ENCODE data around the gene CDK5RAP1. TPM values are rescaled to one million over a fixed set of nuclear protein-coding genes. Genes with fewer than 3 reads are reported as not detected.

Gene CDK5RAP1
- polyA plus RNA-seq, 1 donor (not counting 4 experiments of a cell fraction or from before 2014, with no cell fraction given), result 34.0 TPM

DNA sequence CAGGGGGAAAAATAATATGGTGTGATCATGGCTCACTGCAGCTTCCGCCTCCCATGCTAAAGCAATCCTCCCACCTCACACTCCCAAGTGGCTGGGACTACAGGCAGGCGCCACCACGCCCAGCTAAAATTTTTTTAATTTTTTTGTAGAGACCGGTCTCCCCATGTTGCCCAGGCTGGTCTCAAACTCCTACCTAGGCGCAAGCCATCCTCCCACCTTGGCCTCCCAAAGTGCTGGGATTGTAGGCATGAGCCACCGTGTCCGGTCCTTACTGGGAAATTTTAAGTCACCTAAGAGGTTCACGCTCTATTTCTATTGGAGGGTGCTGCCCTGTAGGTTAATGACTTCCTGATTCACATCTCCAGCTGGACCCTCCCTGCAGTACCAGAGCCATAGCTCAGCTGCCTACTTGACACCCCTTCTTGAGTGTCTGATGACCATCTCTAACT is 626 bp upstream of the CDK5RAP1 start:
- peaks cover 52% of the 10 kb centered on the region for H3K79me2 ChIP-seq (ENCODE audit: control insufficient read depth, insufficient read depth, low read length)
- FAIRE-seq, result no peak
- H3K9me1 ChIP-seq (ENCODE audit: control insufficient read depth, extremely low read depth, insufficient read depth, low read length), result no peaks in the 10 kb centered on the region
- no peaks in the 10 kb centered on the region for H3K27me3 ChIP-seq (ENCODE audit: control insufficient read depth, extremely low read depth, insufficient read depth, low read length)
- DNase-seq (ENCODE audit: low read depth, low spot score), result no peak
- peak overlapping the region; percentile 64 for H3K27ac ChIP-seq (ENCODE audit: control insufficient read depth, insufficient read depth, low read length)
- no peaks in the 10 kb centered on the region for H4K20me1 ChIP-seq (ENCODE audit: control insufficient read depth, extremely low read depth, insufficient read depth, low read length)
- dilution Hi-C loops (cut with MboI; ENCODE audit: extremely low pct_ligation_motif_present, low sequenced_read_pairs), result no loop called here
- H3K4me2 ChIP-seq (ENCODE audit: control insufficient read depth, extremely low read depth, insufficient read depth, low read depth, low read length), result peak overlapping the region; percentile 82
- no peak for TF ChIP-seq EZH2 (IDR thresholded peaks at IDR 0.05; ENCODE audit: low read length)
- TF ChIP-seq, protein P1, sequence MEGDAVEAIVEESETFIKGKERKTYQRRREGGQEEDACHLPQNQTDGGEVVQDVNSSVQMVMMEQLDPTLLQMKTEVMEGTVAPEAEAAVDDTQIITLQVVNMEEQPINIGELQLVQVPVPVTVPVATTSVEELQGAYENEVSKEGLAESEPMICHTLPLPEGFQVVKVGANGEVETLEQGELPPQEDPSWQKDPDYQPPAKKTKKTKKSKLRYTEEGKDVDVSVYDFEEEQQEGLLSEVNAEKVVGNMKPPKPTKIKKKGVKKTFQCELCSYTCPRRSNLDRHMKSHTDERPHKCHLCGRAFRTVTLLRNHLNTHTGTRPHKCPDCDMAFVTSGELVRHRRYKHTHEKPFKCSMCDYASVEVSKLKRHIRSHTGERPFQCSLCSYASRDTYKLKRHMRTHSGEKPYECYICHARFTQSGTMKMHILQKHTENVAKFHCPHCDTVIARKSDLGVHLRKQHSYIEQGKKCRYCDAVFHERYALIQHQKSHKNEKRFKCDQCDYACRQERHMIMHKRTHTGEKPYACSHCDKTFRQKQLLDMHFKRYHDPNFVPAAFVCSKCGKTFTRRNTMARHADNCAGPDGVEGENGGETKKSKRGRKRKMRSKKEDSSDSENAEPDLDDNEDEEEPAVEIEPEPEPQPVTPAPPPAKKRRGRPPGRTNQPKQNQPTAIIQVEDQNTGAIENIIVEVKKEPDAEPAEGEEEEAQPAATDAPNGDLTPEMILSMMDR (optimal IDR thresholded peaks at IDR 0.05 in 1 of 3, IDR thresholded peaks at IDR 0.05 in 1 of 3, conservative IDR thresholded peaks at IDR 0.05 in 1 of 3; ENCODE audit: extremely low read depth in 1 of 3, insufficient read depth in 2 of 3, low read length in 3 of 3), result no peak
- peak overlapping the region; percentile 92 for H3K9ac ChIP-seq (ENCODE audit: control insufficient read depth, extremely low read depth, insufficient read depth, low read length)
- H3K36me3 ChIP-seq (ENCODE audit: control insufficient read depth in 2 of 2, extremely low read depth in 1 of 2, insufficient read depth in 2 of 2, low read length in 2 of 2), result no peaks in the 10 kb centered on the region
- peaks cover 28% of the 10 kb centered on the region for H3K4me1 ChIP-seq (ENCODE audit: control insufficient read depth, extremely low read depth, insufficient read depth, low read length)
- H2AFZ ChIP-seq (ENCODE audit: control insufficient read depth, low read length), result peak overlapping the region; percentile 96
- H3K9me3 ChIP-seq (ENCODE audit: control insufficient read depth, low read depth, low read length), result no peaks in the 10 kb centered on the region
- peak overlapping the region; percentile 87 to 100 (median 98) for H3K4me3 ChIP-seq (ENCODE audit: control insufficient read depth in 2 of 3, extremely low read depth in 1 of 3, insufficient read depth in 2 of 3, low read depth in 1 of 3, low read length in 3 of 3)

DNA sequence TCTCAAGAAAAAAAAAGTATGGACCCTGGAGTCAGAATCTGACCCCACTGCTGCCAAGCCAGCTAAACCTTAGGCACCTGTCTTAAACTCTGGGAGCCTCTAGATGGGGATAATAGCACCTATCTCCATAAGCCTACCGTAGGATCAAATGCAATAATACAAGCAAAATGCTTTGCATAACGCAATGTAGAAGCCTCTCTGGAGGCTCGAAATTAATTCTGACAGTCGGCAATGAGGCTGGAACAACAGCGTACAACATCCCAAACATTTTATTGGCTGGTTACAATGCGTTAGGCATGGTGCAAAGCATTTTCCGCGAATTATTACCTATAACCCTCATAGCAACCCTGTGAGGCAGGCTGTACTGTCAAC is 521 bp downstream of the CDK5RAP1 start:
- Histone ChIP-seq H3K27me3 (ENCODE audit: control insufficient read depth, extremely low read depth, insufficient read depth, low read length) (no peaks in the 10 kb centered on the region), H3K4me1 (ENCODE audit: control insufficient read depth, extremely low read depth, insufficient read depth, low read length) (peaks cover 28% of the 10 kb centered on the region), H3K4me2 (ENCODE audit: control insufficient read depth, extremely low read depth, insufficient read depth, low read depth, low read length) (peak overlapping the region; percentile 82), H2AFZ (ENCODE audit: control insufficient read depth, low read length) (peak overlapping the region; percentile 96), H3K27ac (ENCODE audit: control insufficient read depth, insufficient read depth, low read length) (peak overlapping the region; percentile 64), H3K36me3 (ENCODE audit: control insufficient read depth in 2 of 2, extremely low read depth in 1 of 2, insufficient read depth in 2 of 2, low read length in 2 of 2) (no peaks in the 10 kb centered on the region), H3K9me1 (ENCODE audit: control insufficient read depth, extremely low read depth, insufficient read depth, low read length) (no peaks in the 10 kb centered on the region), H3K4me3 (ENCODE audit: control insufficient read depth in 2 of 3, extremely low read depth in 1 of 3, insufficient read depth in 2 of 3, low read depth in 1 of 3, low read length in 3 of 3) (peak overlapping the region; percentile 87 to 100 (median 98)), H3K9me3 (ENCODE audit: control insufficient read depth, low read depth, low read length) (no peaks in the 10 kb centered on the region), H4K20me1 (ENCODE audit: control insufficient read depth, extremely low read depth, insufficient read depth, low read length) (no peaks in the 10 kb centered on the region), H3K79me2 (ENCODE audit: control insufficient read depth, insufficient read depth, low read length) (peaks cover 56% of the 10 kb centered on the region), H3K9ac (ENCODE audit: control insufficient read depth, extremely low read depth, insufficient read depth, low read length) (peak overlapping the region; percentile 92)
- dilution Hi-C loops (cut with MboI; ENCODE audit: extremely low pct_ligation_motif_present, low sequenced_read_pairs), result no loop called here
- FAIRE-seq (no peak), DNase-seq (ENCODE audit: low read depth, low spot score) (no peak)
- TF ChIP-seq EZH2 (IDR thresholded peaks at IDR 0.05; ENCODE audit: low read length), result no peak
- TF ChIP-seq, protein P1 (optimal IDR thresholded peaks at IDR 0.05 in 1 of 3, IDR thresholded peaks at IDR 0.05 in 1 of 3, conservative IDR thresholded peaks at IDR 0.05 in 1 of 3; ENCODE audit: extremely low read depth in 1 of 3, insufficient read depth in 2 of 3, low read length in 3 of 3), result peak in 2 of 3 experiments; percentile 18 to 38
